Erythroblast (primary cell): ENCODE data around the gene STX10.

Experiments
- GATA1 ChIP-seq: IDR thresholded peaks from 2 replicates; pipeline ENCODE4 v1.6.1; 2011; ENCODE audit warnings: low read depth, mild to moderate bottlenecking, control low read depth, low read length, moderate library complexity
- POLR2A ChIP-seq: IDR thresholded peaks from 2 replicates; pipeline ENCODE4 v1.6.1; 2011; ENCODE audit warnings: mild to moderate bottlenecking, low read length

DNA sequence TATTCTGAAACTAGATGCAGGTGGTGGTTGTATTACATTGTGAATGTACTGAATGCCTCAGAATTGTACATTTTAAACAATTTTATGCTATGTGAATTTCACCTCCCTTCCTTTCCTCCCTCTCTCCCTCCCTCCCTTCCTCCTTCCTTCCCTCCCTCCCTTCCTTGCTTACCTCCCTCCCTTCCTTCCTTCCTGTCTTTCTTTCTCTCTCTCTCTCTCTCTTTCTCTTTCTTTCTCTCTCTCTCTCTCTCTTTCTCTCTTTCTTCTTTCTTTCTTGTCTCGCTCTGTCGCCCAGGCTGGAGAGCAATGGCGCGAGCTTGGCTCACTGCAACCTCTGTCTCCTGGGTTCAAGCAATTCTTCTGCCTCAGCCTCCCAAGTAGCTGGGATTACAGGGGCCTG is 37.2 kb upstream of the STX10 start:
- TF ChIP-seq POLR2A, result no peak
- TF ChIP-seq GATA1, result no peak
